Amniotic epithelial cell (primary cell): ENCODE data around the gene ASMTL.
"Not testable (repeated sequence)": the region's sequence is repeated elsewhere in the genome, so short reads cannot be mapped to it uniquely, and the experiment has no call there.

Source experiments
- DNase-seq: peaks from one replicate; pipeline ENCODE4 v3.0.0-alpha.2; 2010; ENCODE audit warnings: low read depth

ASMTL gene

DNA sequence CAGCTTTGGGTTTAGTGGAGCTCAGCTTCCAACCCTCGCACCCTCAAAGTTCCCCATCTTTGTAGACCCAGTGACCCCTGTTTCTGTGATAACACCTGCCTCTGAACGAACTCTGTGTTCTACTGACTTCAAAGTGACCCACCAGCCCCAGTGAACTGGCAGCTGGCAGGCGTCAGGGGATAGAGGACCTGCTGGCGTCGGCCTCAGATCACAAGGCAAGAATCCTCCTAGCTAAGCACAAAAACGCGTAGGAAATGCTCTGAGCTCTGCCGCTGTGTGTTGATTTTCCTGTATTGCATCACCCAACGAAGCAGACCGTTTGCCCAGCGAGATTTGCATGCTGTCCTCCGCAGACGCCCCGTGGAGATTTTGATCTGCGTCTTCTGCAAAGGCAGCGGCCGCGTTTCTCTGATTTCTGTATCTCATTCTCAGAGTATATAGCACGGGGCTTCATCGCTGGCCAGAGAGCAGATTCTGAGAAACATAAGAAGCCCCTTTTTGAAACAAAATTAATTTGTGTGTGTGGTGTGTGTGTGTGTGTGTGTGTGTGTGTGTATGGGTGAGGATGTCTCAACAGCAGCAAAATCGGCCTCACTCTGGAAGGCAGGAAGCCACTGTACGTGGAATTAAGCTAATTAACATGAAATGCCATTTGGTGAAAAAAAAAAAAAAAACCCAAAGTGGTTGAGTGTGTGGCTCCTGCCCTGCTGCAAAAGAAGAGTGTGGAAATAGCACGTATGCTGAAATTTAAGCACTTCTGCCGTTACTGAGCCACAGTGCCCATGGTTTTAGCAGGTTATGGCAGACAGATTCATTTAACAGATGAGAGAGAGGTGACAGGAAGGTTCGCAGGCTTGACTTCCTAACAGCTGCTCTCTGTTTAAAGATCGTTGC is 29.2 kb upstream of the ASMTL start:
- DNase-seq: peak; percentile 25

DNA sequence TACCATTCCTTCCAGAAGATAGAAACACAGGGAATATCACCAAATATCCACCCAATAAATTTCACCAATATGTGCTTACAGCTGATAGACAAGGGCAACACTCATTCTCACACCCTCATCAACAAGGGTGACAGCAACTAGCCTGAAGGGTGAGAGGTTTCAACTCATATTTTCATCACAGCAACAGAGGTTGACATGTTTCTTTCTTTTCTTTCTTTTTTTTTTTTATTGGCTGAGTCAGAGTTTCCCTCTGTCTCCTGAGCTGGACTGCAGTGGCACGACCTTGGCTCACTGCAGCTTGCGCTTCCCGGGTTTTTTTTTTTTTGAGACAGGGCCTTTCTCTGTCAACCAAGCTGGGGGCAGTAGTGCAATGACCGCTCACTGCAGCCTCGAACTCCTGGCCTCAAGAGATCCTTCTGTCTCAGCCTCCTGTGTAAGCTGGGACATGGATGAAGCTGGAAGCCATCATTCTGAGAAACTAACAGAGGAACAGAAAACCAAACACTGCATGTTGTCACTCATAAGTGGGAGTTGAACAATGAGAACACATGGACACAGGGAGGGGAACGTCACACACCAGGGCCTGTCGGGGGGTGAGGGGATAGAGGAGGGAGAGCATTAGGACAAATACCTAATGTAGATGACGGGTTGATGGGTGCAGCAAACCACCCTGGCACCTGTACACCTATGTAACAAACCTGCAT is 27.5 kb upstream of the ASMTL start:
- DNase-seq: no peak

DNA sequence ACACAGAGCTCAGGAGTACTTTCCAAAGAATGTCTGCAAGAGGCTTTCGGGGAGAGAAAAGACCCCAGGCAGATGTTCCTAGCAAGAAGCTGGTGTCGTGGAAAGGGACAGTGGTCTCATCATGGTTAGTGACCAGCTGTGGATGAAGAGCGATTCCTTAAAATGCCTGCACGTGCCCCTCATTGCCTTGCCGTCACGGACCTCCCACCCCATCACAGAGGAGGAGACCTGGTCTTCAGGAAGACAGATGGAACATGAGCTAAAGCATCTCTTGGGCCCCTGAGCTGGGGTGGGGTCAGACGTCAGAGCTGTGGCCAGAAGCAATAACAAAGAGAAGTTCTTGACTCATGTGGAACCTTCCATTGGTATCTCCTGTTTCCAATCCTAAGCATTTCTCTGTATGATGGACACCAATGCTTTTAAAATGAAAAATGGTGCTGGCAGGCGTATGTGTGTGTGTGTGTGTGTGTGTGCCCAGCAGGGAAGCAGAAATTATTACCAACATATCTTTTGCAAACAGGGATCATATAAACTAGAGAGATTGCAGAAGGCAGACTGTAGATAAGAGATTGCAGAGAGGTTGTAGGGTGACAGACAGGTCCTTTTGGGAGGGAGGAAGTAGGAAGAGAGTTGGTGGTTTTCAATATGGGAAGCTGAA is 25.2 kb upstream of the ASMTL start:
- DNase-seq: no peak

DNA sequence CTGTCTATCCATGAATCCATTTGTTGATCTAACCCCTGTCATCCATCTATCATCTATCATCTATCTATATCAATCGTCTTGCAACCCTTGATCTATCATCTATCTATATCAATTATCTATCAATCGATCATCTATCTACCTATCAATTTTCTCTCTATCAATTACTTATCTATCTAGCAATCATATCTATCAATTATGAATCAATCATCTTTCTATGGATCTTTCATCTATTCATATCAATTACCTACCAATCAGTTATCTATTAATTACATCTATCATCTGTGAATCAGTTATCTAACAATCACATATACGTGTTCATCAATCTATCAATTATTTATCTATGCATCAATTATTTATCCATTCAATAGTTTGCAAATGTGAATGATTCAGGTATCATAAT is 24.5 kb upstream of the ASMTL start:
- no peak for DNase-seq

DNA sequence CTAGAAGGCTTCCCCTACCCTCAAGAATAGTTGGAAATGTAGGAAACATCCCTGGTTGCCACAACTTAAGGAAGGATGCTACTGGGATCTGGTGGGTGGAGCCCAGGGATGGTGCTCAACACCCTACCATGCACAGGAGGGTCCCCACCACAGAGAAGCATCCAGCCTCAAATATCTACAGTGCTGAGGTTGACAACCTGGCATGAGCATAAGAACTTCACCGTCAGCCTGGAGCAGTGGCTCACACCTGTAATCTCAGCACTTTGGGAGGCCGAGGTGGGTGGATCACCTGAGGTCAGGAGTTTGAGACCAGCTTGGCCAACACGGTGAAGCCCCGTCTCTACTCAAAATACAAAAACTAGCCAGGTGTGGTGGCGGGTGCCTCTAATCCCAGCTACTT is 24.0 kb upstream of the ASMTL start:
- no peak for DNase-seq

DNA sequence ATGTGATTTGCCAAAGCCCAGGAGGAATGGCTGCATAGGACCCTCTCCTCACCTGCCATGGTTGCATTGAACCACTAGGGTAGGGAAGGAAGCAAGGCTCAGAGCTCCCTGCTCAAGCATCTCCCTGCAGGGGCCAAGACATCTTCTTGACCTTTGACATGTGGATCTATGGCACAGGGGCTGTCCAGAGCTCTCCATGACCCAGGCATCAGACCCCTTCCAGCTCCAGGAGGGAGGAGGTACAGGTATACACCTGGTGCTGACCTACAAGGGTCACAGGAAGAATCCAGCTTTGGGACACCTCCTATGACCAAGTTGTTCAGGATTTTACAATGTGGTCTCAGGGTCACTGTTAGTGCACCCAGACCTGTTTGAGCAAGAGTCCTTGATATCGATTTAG is 23.2 kb upstream of the ASMTL start:
- DNase-seq: no peak

DNA sequence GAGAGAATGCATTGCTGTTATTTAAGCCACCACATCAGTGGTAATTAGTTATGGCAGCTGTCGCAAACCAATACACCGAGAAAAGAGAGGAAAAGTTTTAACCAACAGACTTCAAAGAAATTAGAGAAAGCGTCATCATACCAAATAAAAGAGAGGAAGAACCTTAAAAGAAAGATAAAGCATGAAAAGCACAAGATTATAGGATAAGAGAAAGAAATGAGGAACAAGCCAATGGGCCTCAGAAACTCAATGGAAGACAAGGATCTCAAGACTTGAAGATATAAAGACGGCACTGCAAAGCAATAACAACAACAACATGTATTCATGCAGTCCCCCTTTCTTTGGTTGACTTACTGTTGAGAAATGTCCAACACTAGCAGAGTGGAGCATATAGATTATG is 22.8 kb upstream of the ASMTL start:
- DNase-seq: no peak

DNA sequence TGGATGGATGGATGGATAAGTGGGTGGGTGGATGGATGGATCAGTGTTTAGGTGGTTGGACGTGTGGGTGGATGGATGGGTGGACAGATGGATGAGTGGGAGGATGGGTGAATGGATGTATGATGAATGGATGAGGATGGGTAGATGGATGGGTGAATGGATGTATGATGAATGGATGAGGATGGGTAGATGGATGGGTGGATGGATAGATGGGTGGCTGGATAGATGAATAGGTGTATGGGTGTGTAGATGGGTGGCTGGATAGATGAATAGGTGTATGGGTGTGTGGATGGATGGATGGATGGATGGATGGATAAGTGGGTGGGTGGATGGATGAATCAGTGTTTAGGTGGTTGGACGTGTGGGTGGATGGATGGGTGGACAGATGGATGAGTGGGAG is 21.9 kb upstream of the ASMTL start:
- DNase-seq: not testable (repeated sequence)

DNA sequence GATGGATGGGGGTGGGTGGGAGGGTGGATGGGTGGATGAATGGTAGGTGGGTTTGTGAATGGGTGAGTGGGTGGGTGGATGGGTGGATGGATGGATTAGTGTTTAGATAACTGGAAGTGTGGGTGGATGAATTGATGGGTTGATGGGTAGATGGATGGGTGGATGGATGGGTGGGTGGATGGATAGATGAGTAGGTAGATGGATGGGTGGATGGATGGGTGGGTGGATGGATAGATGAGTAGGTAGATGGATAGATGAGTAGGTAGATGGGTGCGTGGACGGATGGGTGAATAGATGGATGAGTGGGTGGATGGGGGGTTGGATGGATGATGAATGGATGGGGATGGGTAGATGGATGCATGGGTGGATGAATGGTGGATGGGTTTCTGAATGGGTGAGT is 20.3 kb upstream of the ASMTL start:
- no peak for DNase-seq

DNA sequence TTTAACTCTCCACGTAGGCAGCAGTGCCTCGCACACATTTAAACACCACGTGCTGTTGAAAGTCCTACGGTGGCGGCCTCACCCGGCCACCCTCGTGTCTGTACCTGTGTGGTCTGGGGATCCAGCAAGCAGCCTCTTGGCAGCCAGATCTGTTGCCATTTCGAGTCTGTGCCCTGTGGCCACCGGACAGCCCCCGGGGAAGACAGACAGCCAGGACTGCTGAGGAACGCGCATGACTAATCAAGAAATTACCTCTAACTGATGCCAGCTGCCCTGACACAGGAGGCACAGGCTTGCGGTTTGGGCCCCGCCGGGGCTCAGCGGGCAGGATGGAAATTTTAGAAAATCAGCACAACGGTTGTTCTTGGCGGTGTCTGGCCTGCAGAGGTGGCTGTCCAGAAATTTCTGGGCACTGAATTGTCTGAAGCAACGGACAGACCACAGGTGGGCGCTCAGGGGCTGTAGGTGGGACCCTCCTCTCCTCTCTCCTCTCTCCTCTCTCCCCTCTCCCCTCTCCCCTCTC is 15.6 kb upstream of the ASMTL start:
- no peak for DNase-seq

DNA sequence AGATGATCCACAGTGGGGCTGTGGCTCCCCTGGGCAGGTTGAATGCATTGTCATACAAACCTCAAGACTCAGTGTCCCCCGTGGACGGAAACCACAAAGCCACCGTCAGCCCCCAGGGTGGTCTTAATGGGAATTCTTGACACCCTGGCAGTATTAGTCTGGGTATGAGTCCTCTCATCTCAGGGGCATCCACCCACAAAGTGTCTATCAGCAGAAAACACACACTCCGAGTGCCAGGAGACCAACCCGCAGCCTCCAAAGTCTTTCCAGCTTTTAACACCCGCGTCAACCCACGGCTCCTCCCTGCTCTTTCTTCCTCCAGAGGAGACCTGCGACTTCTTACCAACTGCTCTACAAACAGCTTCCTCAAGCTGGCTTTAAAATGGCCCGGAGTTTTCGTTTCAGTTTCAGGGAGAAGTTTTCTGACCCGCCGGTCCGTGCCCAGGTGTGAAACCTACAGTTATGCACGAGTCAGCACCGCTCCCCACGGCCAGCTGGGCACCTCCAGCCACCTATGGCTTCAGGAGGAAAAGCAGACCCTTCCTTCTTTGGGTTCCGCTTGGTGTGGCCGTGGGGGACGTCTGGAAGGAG is 14.4 kb upstream of the ASMTL start:
- no peak for DNase-seq

DNA sequence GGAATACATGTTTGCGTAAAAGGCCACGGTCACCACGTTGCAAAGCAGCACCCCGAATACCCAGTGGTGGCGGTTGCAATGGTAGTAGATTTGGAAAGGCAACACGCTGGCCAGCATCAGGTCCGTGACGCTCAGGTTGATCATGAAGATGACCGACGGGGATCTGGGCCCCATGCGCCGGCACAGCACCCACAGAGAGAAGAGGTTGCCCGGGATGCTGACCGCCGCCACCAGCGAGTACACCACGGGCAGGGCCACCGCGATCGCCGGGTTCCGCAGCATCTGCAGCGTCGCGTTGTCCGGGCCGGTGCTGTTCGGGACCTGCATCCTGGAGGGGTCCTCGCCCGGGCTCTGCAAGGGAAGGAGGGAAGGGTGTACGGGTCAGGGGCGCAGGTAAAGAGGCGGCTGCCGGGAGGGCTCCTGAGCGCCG is 13.5 kb upstream of the ASMTL start:
- DNase-seq: no peak

DNA sequence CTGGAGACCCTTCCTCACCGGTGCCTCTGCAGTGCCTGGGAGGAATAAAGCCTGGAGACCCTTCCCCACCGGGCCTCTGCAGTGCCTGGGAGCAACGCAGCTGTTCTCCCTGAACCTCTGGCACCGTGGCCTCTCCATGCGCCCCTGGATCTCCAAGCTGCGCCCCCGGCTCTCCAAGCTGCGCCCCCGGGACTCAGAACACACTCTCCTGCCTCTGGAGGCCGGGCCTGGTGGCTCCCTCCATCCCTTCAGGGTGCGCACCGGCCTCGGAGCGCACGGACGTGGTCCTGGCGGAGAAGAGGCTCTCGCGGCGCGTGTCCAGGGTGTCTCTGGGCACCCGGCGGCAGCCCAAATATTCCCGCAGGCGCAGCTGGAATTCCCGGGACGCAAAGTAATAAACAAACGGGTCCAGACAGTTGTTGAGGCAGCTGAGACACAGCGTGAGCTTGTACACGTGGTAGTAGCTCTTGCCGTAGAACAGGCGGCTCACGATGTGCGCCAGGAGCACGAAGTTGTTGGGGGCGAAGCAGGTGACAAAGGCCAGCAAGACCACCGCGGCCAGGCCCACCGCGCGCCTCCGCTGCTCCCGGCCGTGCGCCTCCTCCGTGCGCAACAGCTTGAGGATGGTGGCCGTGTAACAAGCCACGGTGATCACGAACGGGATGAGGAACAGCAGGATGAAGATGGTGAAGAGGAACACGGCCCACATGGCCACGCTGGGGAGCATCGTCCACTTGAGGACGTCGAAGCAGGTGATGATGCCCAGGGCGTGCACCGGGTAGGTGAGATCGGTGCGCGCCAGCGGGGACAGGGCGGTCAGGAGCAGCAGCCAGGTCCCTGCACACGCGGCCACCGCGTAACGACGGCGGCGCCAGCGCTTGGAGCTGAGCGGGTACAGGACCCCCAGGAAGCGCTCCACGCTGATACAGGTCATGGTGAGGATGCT is 12.8 kb upstream of the ASMTL start:
- DNase-seq: no peak

DNA sequence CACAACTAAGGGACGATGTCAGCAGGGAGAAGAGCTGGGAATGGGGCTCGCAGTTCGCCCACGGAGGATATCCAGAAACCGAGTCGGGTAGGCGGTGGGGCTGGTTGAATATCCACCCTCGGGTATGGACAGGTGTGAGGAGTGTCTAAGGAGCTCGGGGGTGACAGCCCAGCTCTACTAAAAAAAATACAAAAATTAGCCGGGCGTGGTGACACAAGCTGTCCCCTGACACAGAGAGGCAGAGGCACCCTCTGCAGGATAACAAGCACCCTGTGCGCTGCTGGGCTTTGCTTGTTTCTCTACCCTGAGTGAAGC is 12.2 kb upstream of the ASMTL start:
- DNase-seq: no peak

DNA sequence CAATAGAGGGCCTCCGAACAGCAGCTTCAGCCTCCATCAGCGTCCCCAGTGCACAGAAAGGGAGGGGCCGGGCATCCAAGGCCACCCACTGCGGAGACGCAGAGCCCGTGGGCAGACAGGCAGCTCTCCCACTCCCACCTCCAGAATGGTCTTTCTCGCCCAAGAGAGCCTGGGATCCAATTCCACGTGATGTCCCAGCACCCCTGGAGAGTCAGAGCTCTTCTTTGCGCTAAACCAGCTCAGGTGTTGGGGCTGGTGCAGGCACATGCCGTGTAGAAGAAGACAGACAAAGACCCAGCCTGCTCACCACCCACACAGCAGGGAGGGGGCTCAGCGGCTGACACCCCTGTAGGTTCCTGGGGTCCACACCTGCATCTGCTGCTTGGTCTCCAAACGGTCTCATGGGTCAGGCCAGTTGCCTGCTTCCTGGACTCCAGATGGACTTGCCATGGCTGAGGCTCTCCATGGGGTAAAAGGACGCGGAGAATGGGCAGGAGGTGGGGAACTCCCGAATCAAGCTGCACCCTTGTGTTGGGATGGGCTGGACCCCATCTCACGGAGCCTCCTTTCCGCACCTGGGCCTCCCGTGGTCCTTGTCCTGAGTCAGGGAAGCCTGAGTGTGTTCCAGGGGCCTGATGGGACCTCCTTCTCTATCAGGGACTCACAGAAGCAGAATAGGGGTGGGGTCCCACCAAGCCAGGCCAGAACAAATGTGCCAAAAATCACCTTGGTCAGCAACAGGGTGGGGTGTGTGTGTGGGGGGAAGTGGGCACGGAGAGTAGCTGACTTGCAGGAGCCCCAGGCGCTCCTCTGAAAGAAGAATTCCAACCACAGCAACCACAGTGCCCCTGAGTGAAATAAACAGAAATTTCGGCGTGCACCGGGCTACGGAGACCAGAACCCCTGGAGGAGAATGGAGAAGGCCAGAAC is 11.6 kb upstream of the ASMTL start:
- no peak for DNase-seq

DNA sequence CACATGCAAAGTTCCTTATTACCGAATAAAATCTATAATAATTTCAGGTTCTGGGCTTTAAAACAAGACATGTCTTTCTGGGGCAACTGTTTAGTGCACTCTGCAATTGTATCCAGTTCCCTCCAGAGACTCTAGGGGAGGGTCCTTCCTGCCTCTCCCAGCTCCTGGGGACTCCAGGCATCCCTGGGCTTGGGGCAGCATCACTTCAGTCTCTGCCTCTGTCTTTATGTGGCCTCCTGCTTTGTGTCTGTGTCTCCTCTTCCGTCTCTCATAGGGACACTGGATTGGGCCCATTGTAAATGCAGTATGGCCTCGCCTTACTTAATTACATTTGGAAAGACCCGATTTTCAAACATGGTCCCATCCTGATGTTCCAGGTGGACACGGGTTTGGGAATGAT is 10.9 kb upstream of the ASMTL start:
- no peak for DNase-seq

DNA sequence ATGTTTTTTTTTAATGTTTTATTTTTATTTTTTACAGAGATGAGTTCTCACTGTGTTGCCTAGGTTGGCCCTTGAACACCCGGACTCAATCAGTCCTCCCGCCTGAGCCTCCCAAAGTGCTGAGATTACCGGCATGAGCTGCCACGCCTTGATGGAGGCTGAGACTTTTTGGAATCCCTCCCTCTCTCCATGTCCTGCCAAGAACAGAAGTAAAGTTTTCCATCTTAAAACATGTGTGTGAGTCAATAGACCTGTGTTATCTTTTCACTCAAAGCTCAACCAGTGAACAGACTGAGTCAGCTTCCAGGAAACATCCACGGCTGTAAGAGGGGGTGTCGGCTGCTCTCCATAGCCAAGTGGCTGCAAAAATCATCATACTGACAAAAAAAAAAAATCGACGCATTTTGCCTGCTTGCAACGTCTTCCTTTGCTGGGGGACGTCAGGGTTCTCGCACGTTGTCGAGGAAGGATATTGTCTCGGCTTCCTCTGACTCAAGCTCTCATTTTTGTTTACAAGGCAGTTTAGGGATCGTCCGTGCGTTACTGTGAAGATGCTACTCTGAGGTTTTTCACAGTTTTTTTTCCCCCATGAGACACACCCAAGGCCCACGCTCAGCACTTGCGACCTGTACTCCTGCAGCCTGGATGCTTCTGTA is 10.0 kb upstream of the ASMTL start:
- DNase-seq: peak; percentile 81

DNA sequence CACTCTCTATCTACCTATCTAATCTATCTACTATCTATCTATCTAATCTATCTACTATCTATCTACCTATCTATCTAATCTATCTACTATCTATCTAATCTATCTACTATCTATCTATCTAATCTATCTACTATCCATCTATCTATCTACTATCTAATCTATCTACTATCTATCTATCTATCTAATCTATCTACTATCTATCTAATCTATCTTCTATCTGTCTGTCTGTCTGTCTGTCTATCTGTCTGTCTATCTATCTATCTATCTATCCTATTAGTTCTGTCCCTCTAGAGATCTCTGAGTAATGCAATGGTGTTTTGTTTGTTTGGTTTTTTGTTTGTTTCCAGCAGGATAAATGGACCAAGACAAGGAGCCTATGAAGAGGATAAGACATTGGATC is 9.4 kb upstream of the ASMTL start:
- no peak for DNase-seq

DNA sequence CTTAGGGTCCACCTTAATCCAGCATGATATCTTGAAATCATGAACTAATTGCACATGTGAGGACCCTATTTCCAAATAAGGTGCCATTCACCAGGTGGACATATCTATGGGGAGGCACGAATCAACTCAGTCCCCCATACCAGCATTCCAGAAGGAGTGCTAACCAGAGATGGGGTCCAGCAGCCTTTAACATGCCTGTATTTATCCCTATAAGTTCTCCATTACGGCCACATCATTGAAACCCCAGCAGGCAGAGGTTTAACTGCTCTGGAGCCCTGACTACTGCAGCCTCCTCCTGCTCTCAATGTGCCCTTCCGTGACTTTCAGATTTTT is 3.2 kb upstream of the ASMTL start:
- no peak for DNase-seq
